ENCODE measurements around the gene KCTD5.

Gene KCTD5

GRCh38 chr16:2698103-2698870, 16.0 kb downstream of the KCTD5 start:
- DNase-seq = no peak

- no peak for DNase-seq
These were observed 16.8 kb downstream of the KCTD5 start for GRCh38 chr16:2698965-2699750.

- DNase-seq = no peak
These were observed 17.7 kb downstream of the KCTD5 start for GRCh38 chr16:2699791-2700600.

GRCh38 chr16:2700786-2701185, 18.5 kb downstream of the KCTD5 start:
- no peak for DNase-seq

- DNase-seq = no peak
These were observed 18.9 kb downstream of the KCTD5 start for GRCh38 chr16:2701272-2701671.

- no peak for DNase-seq
These were observed 19.6 kb downstream of the KCTD5 start for GRCh38 chr16:2701713-2702437.

GRCh38 chr16:2702438-2702825, 20.1 kb downstream of the KCTD5 start:
- DNase-seq = no peak

GRCh38 chr16:2702871-2703745, 20.8 kb downstream of the KCTD5 start:
- DNase-seq = no peak

- DNase-seq = no peak
These were observed 22.1 kb downstream of the KCTD5 start for GRCh38 chr16:2704166-2704982.

GRCh38 chr16:2704983-2705275, 22.6 kb downstream of the KCTD5 start:
- no peak for DNase-seq

GRCh38 chr16:2705351-2705750, 23.0 kb downstream of the KCTD5 start:
- no peak for DNase-seq

GRCh38 chr16:2706085-2706484, 23.8 kb downstream of the KCTD5 start:
- DNase-seq = no peak

- no peak for DNase-seq
These were observed 24.4 kb downstream of the KCTD5 start for GRCh38 chr16:2706611-2707311.

- DNase-seq = no peak
These were observed 25.3 kb downstream of the KCTD5 start for GRCh38 chr16:2707368-2708289.

GRCh38 chr16:2708290-2708639, 25.9 kb downstream of the KCTD5 start:
- DNase-seq = no peak

GRCh38 chr16:2708955-2709587, 26.7 kb downstream of the KCTD5 start:
- DNase-seq = no peak

GRCh38 chr16:2709588-2709984, 27.3 kb downstream of the KCTD5 start:
- DNase-seq = no peak

- no peak for DNase-seq
These were observed 27.8 kb downstream of the KCTD5 start for GRCh38 chr16:2710021-2710710.
